ENCODE results near the gene CAMK2N2. TPM values are rescaled to one million over a fixed set of nuclear protein-coding genes. Genes with fewer than 3 reads are reported as not detected.

The CAMK2N2 gene
- total RNA-seq, 1 experiment from 2014 or later = 3.3 TPM

GRCh38 chr3:184290331-184290730, 29.0 kb upstream of the CAMK2N2 start:
- no peak overlapping the region for H3K4me3 Mint-ChIP-seq (ENCODE audit: low read depth, unreplicated experiment)
- H3K36me3 Mint-ChIP-seq (ENCODE audit: insufficient read depth, unreplicated experiment) = no peaks in the 10 kb centered on the region
- no peak overlapping the region for H3K27ac Mint-ChIP-seq (ENCODE audit: unreplicated experiment)
- no TSS peak for BruUV-seq (replicated peaks)
- intact Hi-C loops (cut with micrococcal nuclease; ENCODE audit: unreplicated experiment) = no loop called here
- H3K4me1 Mint-ChIP-seq (ENCODE audit: low read depth, unreplicated experiment) = no peaks in the 10 kb centered on the region
- H3K9me3 Mint-ChIP-seq (ENCODE audit: low read depth, unreplicated experiment) = no peaks in the 10 kb centered on the region
- TF ChIP-seq CTCF (IDR thresholded peaks at IDR 0.05; ENCODE audit: unreplicated experiment) = no peak
- DNase-seq = no peak
- CTCF ChIA-PET = no interaction called here
- H3K27me3 Mint-ChIP-seq (ENCODE audit: unreplicated experiment) = peaks cover 72% of the 10 kb centered on the region

GRCh38 chr3:184289426-184289938, 28.1 kb upstream of the CAMK2N2 start:
- H3K4me3 Mint-ChIP-seq (ENCODE audit: low read depth, unreplicated experiment) = no peak overlapping the region
- no peak overlapping the region for H3K27ac Mint-ChIP-seq (ENCODE audit: unreplicated experiment)
- no TSS peak for BruUV-seq (replicated peaks)
- peaks cover 72% of the 10 kb centered on the region for H3K27me3 Mint-ChIP-seq (ENCODE audit: unreplicated experiment)
- TF ChIP-seq CTCF (IDR thresholded peaks at IDR 0.05; ENCODE audit: unreplicated experiment) = peak; percentile 97
- intact Hi-C loops (cut with micrococcal nuclease; ENCODE audit: unreplicated experiment) = loop anchor here (1.0 to 5.0 kb wide), 5 partner anchors 39 to 395 kb away; no protein-coding TSS in a partner anchor
- no peaks in the 10 kb centered on the region for H3K4me1 Mint-ChIP-seq (ENCODE audit: low read depth, unreplicated experiment)
- CTCF ChIA-PET = interaction anchor here (0.6 to 1.4 kb wide), 8 partner anchors 31 to 394 kb away, joined by 3 to 9 read pairs (median 3); partner anchors contain the start of genes ABCF3 and EEF1AKMT4
- DNase-seq = peak; percentile 90
- H3K9me3 Mint-ChIP-seq (ENCODE audit: low read depth, unreplicated experiment) = no peaks in the 10 kb centered on the region
- H3K36me3 Mint-ChIP-seq (ENCODE audit: insufficient read depth, unreplicated experiment) = no peaks in the 10 kb centered on the region

- no peaks in the 10 kb centered on the region for H3K36me3 Mint-ChIP-seq (ENCODE audit: insufficient read depth, unreplicated experiment)
- intact Hi-C loops (cut with micrococcal nuclease; ENCODE audit: unreplicated experiment) = loop anchor here (5.0 kb wide), 1 partner anchor 242 kb away; no protein-coding TSS in a partner anchor
- DNase-seq = peak; percentile 76
- H3K4me1 Mint-ChIP-seq (ENCODE audit: low read depth, unreplicated experiment) = no peaks in the 10 kb centered on the region
- H3K27ac Mint-ChIP-seq (ENCODE audit: unreplicated experiment) = no peak overlapping the region
- CTCF ChIA-PET = interaction anchor here (1.0 to 1.4 kb wide), 2 partner anchors 57 to 389 kb away, joined by 3 to 6 read pairs; no protein-coding TSS in a partner anchor
- no TSS peak for BruUV-seq (replicated peaks)
- H3K4me3 Mint-ChIP-seq (ENCODE audit: low read depth, unreplicated experiment) = no peak overlapping the region
- no peaks in the 10 kb centered on the region for H3K9me3 Mint-ChIP-seq (ENCODE audit: low read depth, unreplicated experiment)
- peak; percentile 36 for TF ChIP-seq CTCF (IDR thresholded peaks at IDR 0.05; ENCODE audit: unreplicated experiment)
- H3K27me3 Mint-ChIP-seq (ENCODE audit: unreplicated experiment) = peaks cover 79% of the 10 kb centered on the region
Measured at GRCh38 chr3:184284696-184285095, 23.3 kb upstream of the CAMK2N2 start.

- no peaks in the 10 kb centered on the region for H3K36me3 Mint-ChIP-seq (ENCODE audit: insufficient read depth, unreplicated experiment)
Measured at GRCh38 chr3:184283681-184284080, 22.3 kb upstream of the CAMK2N2 start.

More at GRCh38 chr3:184283681-184284080, 22.3 kb upstream of the CAMK2N2 start:
- no peaks in the 10 kb centered on the region for H3K4me1 Mint-ChIP-seq (ENCODE audit: low read depth, unreplicated experiment)
- peaks cover 89% of the 10 kb centered on the region for H3K27me3 Mint-ChIP-seq (ENCODE audit: unreplicated experiment)
- no TSS peak for BruUV-seq (replicated peaks)
- TF ChIP-seq CTCF (IDR thresholded peaks at IDR 0.05; ENCODE audit: unreplicated experiment) = no peak
- intact Hi-C loops (cut with micrococcal nuclease; ENCODE audit: unreplicated experiment) = no loop called here
- H3K9me3 Mint-ChIP-seq (ENCODE audit: low read depth, unreplicated experiment) = no peaks in the 10 kb centered on the region
- H3K4me3 Mint-ChIP-seq (ENCODE audit: low read depth, unreplicated experiment) = no peak overlapping the region
- CTCF ChIA-PET = interaction anchor here (0.5 to 0.8 kb wide), 3 partner anchors 36 to 518 kb away, joined by 3 to 4 read pairs (median 4); no protein-coding TSS in a partner anchor
- DNase-seq = no peak
- H3K27ac Mint-ChIP-seq (ENCODE audit: unreplicated experiment) = no peak overlapping the region
